ENCODE data around the gene TMTC2.
"Not testable (repeated sequence)": the region's sequence is repeated elsewhere in the genome, so short reads cannot be mapped to it uniquely, and the experiment has no call there.

TMTC2 gene

GRCh38 chr12:83083616-83084015 lies 396.9 kb downstream of the TMTC2 start:
- no peak for DNase-seq (ENCODE audit: low read depth)

DNA sequence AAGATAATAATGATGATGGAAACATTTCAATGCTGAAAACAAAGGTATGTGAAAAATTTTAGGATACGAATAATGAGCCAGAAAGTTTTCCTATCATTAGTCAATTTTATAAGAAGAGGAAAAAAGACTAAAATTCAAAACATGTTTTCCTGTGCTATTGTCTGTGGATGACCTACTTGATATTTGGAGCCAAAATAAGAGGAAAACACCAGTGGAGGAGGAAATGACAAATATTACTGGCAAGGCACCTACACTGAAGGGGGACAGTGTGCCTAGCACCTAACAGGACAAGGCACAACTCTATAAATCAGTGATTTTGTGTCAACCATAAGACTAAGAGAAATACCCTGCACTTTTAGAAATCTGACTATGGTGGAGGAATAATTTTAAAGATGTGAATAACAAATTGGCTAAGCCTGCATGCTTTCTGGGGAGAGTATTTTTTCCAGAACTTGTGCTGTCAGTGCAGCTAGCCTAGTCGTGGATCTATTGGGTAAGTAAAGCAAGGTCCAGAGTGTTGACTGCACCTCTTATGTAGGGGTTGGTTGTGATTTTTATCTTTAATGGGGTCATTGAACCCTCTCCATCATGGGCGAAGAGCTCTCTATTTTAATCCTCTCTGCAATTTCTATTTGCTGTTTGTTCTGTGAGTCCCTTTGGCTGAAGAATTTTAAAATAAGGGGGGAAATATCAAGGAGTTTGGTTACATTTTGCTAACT lies 398.0 kb downstream of the TMTC2 start:
- no peak for DNase-seq (ENCODE audit: low read depth)

GRCh38 chr12:83086023-83086422 lies 399.3 kb downstream of the TMTC2 start:
- no peak for DNase-seq (ENCODE audit: low read depth)

GRCh38 chr12:83089575-83089974 lies 402.9 kb downstream of the TMTC2 start:
- no peak for DNase-seq (ENCODE audit: low read depth)

DNA sequence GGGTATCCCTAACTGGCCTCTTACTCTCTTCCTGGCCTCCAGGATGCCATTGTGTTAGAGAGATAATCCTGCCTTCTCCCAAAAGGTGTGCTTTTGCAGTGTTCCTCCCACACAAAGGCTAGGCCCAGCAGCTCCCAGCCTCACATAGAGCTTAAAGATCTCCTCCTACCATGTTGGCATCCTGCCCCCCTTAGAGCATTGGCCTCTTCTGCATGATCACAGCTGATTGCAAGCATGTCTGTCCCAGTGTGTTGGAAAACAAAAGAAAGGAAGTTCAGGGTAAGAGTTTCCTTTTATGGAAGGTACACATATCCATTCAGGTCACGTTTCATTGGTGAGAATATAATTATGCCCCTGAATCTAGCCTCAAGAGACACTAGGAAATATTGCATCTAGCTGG lies 405.4 kb downstream of the TMTC2 start:
- no peak for DNase-seq (ENCODE audit: low read depth)

DNA sequence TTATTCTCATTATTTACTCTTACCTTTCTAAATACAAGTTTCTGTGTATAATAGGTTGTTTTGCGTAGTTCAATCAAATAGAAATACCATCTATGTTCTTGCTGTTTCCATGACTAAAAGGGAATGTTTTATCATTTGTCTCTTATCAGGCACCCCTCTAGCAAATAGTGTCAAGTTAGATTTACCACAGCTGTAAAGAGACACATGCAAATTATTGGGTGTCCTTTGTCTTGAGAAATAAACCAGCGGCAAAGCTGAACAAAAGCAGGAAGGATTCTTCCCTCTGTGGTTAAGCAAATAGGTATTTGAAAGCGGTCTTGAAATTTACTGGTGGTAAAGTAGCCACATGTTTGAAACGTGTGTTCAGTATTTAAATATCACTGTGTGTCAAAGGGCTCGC lies 405.9 kb downstream of the TMTC2 start:
- DNase-seq (ENCODE audit: low read depth) = no peak

GRCh38 chr12:83093426-83093825 lies 406.7 kb downstream of the TMTC2 start:
- DNase-seq (ENCODE audit: low read depth) = no peak

DNA sequence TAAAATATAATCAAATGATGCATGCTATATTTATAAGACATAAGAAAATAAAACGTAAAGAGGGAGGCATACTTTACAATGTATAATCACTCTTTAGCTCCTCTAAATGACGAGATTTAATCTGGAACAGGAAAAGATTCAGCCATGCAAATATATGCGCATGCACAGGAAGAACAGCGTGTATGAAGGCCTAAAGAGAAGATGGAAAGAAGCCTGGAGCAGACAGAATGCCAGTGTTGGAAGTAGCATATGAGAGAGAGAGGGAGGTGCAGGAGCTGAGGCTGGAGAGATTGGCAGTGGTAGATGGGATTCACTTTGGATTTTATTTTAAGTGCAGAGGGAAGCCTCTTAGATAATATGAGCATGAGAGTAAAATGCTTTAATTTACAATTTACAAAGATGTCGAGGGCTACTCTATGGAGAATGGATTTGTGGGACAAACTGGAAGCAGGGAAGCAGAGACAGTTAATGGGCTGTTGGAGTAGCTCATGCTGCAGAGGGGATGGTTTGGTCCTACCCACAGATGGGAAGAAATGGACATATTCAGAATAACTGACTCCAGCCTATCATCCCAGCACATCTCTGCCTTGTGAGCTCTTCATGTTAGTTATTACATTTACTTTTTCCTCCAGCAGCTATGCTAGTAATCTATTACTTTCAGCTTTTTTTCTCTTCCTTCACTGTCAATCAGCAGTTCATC lies 411.1 kb downstream of the TMTC2 start:
- DNase-seq (ENCODE audit: low read depth) = no peak

- DNase-seq (ENCODE audit: low read depth) = no peak
Observed at GRCh38 chr12:83099436-83099835, 412.7 kb downstream of the TMTC2 start.

DNA sequence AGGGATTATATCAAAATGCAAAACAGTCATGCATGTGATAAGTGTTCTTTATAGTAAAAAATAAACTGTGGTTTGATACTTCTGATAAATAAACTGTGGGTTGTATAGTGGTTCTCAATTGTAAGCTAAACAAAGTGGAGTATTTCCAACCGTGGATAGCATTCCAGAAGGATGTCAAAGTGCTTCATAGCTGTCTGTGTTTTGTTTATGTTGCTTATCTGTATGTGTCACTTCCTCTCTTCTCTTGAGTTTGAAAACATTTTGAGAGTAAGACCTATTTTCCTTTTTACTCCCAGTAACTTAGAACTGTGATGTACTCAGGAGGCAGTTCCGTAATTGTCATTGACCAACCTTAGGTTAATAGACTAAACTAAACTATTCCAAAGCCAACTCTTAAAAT lies 415.8 kb downstream of the TMTC2 start:
- DNase-seq (ENCODE audit: low read depth) = no peak

DNA sequence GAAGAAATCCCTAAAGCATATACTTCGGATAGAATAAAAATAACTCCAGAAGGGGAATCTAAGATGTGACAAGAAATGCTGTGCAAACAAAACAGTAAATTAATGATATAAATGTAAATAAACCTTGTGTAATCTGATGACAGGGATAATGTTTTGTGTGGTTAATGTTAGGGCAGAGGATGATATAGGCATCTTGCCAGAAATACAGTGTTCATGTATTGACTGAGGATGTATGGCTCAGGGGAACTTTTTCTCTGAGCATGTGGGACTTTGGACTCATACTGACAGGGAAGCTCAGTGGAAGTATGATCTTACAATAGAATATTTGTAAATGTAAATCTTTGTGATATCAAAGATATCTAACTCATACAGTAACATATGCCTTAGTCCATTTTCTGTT lies 420.2 kb downstream of the TMTC2 start:
- DNase-seq (ENCODE audit: low read depth) = no peak

- DNase-seq (ENCODE audit: low read depth) = no peak
Observed at GRCh38 chr12:83110424-83110823, 423.7 kb downstream of the TMTC2 start.

- no peak for DNase-seq (ENCODE audit: low read depth)
Observed at GRCh38 chr12:83113945-83114344, 427.2 kb downstream of the TMTC2 start.

- DNase-seq (ENCODE audit: low read depth) = no peak
Observed at GRCh38 chr12:83114966-83115365, 428.3 kb downstream of the TMTC2 start.

DNA sequence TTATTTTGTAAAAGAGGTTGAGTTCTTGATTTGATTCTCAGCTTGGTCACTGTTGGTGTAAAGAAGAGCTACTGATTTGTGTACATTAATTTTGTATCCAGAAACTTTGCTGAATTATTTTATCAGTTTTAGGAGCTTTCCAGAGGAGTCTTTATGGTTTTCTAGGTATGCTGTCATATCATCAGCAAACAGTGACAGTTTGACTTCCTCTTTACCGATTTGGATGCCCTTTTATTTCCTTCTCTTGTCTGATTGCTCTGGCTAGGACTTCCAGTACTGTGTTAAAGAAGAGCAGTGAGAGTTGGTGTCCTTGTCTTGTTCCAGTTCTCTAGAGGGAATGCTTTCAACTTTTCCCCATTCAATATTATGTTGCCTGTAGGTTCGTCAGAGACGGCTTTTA lies 431.2 kb downstream of the TMTC2 start:
- DNase-seq (ENCODE audit: low read depth) = not testable (repeated sequence)

DNA sequence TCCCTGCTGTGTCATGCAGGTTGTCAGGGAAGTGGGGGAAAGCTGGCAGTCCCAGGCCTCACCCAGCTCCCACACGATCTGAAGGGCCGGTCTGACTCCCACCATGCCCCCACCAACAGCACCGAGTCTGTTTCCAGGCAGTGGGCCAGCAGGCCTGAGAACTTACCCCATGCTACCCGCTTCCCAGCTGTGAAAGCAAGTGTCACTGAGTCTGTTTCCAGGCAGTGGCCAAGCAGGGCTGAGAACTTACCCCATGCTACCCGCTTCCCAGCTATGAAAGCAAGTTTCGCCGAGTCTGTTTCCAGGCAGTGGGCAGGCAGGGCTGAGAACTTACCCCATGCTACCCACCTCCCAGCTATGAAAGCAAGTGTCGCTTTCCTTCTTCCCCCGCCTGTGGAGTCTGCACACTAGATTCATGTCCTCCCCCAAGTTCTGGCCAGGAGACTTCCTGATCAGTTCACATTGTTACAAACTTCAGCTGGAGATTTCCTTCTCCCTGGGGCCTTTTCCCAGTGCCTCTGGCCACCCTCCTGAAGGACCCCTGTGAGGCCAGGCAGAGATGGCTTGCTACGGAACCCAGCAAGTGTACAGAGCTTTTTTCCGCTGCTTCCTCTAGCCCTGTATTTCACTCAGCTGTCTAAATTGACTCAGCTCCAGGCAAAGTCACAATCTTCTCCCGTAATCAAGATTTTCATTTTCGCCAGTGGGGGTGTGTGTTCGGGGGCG lies 435.4 kb downstream of the TMTC2 start:
- DNase-seq (ENCODE audit: low read depth) = no peak

GRCh38 chr12:83122623-83122934 lies 435.9 kb downstream of the TMTC2 start:
- no peak for DNase-seq (ENCODE audit: low read depth)

DNA sequence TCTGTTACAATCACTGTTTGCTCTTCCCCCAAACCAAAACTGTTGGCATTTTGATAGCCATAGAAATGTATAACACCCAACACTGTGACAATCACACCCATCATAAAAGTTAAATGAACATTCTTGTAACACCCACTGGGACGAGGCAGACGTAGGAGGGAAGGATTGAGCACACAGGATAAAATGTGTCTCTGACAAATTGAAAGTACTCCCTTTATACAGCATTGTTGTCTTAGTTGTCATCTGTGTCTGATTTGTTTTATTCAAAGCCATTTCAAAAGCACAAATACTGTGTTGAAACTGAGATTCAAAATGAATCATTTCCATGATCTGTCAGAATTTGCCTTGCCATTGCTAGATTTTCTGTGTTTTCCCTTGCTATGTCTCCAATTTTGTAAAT lies 436.3 kb downstream of the TMTC2 start:
- DNase-seq (ENCODE audit: low read depth) = no peak

DNA sequence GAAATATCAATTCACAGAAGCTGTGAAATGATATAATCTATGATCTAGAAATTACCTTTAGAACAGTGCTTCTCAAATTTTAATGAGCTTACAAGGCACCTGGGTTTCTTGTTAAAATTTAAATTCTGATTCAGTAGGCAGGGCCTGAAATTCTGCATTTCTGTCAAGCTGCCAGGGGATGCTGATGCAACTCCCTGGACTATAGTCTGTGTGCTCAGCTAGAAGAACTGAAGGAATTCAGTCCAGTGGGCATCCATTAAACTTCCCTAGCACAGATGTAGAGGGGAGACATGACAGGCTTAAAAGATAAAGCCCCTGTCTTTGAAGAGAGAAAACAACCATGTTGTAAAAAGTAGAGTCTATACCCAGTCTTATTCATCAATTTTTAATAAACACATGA lies 441.8 kb downstream of the TMTC2 start:
- no peak for DNase-seq (ENCODE audit: low read depth)

GRCh38 chr12:83130178-83130577 lies 443.5 kb downstream of the TMTC2 start:
- no peak for DNase-seq (ENCODE audit: low read depth)

DNA sequence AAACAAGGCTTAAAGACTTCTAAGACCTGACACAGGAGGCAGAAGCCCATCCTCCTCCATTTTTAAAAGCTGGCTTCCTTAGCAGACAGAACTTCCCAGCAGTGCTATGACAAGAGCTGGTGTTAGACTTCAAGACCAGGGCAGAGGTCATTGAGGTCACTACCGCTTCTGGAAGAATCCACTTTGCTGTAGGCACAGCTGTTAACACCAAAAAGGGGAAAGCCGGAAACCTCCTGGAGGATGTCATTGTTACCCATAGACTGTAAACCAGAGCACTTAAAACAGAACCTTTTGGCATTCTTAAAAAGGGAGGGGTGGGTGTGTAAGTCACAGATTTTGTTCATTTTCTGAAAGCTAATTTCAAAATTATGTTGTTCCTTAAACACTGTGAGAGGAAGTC lies 445.7 kb downstream of the TMTC2 start:
- no peak for DNase-seq (ENCODE audit: low read depth)

DNA sequence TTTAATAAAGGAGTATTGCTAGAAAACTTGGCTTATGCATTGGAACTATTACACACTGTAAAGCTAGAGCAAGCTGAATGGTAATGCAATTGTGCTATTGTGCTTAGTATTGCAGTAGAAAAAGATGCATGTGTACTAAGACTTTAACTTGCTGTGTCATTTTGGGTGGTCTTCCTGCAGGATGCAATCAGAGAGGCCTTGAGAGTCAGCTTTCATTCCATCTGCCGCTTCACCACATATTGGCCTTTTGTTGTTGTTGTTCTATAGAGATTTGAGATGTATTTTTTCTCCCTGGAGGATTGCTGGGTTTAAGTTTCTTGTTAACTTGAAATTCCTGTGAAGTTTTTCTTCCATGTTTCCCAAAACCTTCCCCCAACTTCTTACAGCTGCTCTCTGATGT lies 449.7 kb downstream of the TMTC2 start:
- no peak for DNase-seq (ENCODE audit: low read depth)

DNA sequence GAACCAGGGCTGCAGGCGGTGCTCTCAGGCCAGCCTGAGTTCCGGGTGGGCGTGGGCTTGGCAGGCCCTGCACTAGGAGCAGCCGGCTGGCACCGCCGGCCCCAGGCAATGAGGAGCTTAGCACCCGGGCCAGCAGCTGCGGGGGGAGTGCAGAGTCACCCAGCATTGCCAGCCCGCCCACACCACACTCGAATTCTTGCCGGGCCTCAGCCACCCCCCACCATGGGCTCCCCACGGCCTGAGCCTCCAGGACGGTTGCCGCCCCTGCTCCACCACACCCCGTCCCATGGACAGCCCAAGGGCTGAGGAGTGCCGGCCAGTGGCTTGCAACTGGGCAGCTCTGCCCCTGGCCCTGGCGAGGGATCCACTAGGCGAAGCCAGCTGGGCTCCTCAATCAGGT lies 453.4 kb downstream of the TMTC2 start:
- DNase-seq (ENCODE audit: low read depth) = no peak

Measured in stimulated activated CD8-positive, alpha-beta memory T cell treated with anti-CD3 and anti-CD28 coated beads, Interleukin-15, amount 100 ng/mL, for 1 hour (primary cell).